Ovary (tissue), 3 donors: ENCODE results near the gene EIF5AL1.
"Not testable (repeated sequence)": the region's sequence is repeated elsewhere in the genome, so short reads cannot be mapped to it uniquely, and the experiment has no call there.

Experiments
- EP300 ChIP-seq: sonication (generic); formaldehyde crosslinking; IDR thresholded peaks from one replicate; pipeline ENCODE4 v1.6.1; 2017; ENCODE audit warnings: antibody characterized with exemption
- POLR2A ChIP-seq: fragments of 450-650 bp; IDR thresholded peaks from one replicate; pipeline ENCODE4 v1.6.1; 2017; ENCODE audit warnings: antibody characterized with exemption, mild to moderate bottlenecking, moderate library complexity
- TF ChIP-seq, protein P1 (sequence below), 3 donors: fragments of 450-650 bp in 2 of 3; fragments of 200-600 bp in 1 of 3; IDR thresholded peaks; one replicate each; pipeline versions ENCODE4 v1.5.1 to v1.8.0; 2016 to 2022; ENCODE audit warnings: antibody characterized with exemption in 3 of 3, mild to moderate bottlenecking in 1 of 3
- donor health status: DM: no; HTN: no; CAD: no.

GRCh38 chr10:79509934-79510508 is 2.3 kb upstream of the EIF5AL1 start:
- TF ChIP-seq, protein P1, sequence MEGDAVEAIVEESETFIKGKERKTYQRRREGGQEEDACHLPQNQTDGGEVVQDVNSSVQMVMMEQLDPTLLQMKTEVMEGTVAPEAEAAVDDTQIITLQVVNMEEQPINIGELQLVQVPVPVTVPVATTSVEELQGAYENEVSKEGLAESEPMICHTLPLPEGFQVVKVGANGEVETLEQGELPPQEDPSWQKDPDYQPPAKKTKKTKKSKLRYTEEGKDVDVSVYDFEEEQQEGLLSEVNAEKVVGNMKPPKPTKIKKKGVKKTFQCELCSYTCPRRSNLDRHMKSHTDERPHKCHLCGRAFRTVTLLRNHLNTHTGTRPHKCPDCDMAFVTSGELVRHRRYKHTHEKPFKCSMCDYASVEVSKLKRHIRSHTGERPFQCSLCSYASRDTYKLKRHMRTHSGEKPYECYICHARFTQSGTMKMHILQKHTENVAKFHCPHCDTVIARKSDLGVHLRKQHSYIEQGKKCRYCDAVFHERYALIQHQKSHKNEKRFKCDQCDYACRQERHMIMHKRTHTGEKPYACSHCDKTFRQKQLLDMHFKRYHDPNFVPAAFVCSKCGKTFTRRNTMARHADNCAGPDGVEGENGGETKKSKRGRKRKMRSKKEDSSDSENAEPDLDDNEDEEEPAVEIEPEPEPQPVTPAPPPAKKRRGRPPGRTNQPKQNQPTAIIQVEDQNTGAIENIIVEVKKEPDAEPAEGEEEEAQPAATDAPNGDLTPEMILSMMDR (IDR thresholded peaks at IDR 0.05): not testable (repeated sequence)
- not testable (repeated sequence) for TF ChIP-seq POLR2A, EP300
